Myocyte (in vitro differentiated cells): Measurements from ENCODE around the gene BMP6. TPM values are rescaled to one million over a fixed set of nuclear protein-coding genes. Genes with fewer than 3 reads are reported as not detected.

Experiments
- DNase-seq: peaks from one replicate; pipeline ENCODE4 v3.0.0-alpha.2; 2012; ENCODE audit warnings: low read depth
- total RNA-seq: library from RNA; depleted of rRNA; stranded (reverse); fragments of >200 nt; gene quantifications from 2 replicates; pipeline ENCODE4 v1.2.3, GENCODE V29; 2014

Gene BMP6
- total RNA-seq, 1 donor from 2014 or later: 0.19 TPM

- DNase-seq: no peak
These were observed 21.1 kb downstream of the BMP6 start for GRCh38 chr6:7747016-7747415.

GRCh38 chr6:7747433-7747832 lies 21.5 kb downstream of the BMP6 start:
- no peak for DNase-seq

- DNase-seq: no peak
These were observed 22.1 kb downstream of the BMP6 start for GRCh38 chr6:7747901-7748504.

GRCh38 chr6:7749478-7749877 lies 23.6 kb downstream of the BMP6 start:
- DNase-seq: no peak

GRCh38 chr6:7750197-7750596 lies 24.3 kb downstream of the BMP6 start:
- no peak for DNase-seq

GRCh38 chr6:7758456-7758855 lies 32.6 kb downstream of the BMP6 start:
- peak; percentile 98 for DNase-seq

- no peak for DNase-seq
These were observed 33.4 kb downstream of the BMP6 start for GRCh38 chr6:7759320-7759719.

- DNase-seq: no peak
These were observed 35.2 kb downstream of the BMP6 start for GRCh38 chr6:7761051-7761450.

GRCh38 chr6:7762760-7763159 lies 36.9 kb downstream of the BMP6 start:
- DNase-seq: no peak

GRCh38 chr6:7763881-7764280 lies 38.0 kb downstream of the BMP6 start:
- no peak for DNase-seq

GRCh38 chr6:7765575-7766325 lies 39.9 kb downstream of the BMP6 start:
- DNase-seq: no peak

- no peak for DNase-seq
These were observed 43.8 kb downstream of the BMP6 start for GRCh38 chr6:7769702-7770101.

- no peak for DNase-seq
These were observed 44.2 kb downstream of the BMP6 start for GRCh38 chr6:7770111-7770510.

GRCh38 chr6:7770601-7771000 lies 44.7 kb downstream of the BMP6 start:
- no peak for DNase-seq

- no peak for DNase-seq
These were observed 47.4 kb downstream of the BMP6 start for GRCh38 chr6:7773322-7773721.

GRCh38 chr6:7773914-7774313 lies 48.0 kb downstream of the BMP6 start:
- DNase-seq: no peak

GRCh38 chr6:7776509-7776908 lies 50.6 kb downstream of the BMP6 start:
- no peak for DNase-seq

GRCh38 chr6:7777074-7777473 lies 51.2 kb downstream of the BMP6 start:
- DNase-seq: peak; percentile 30

- DNase-seq: no peak
These were observed 55.3 kb downstream of the BMP6 start for GRCh38 chr6:7781240-7781639.

- DNase-seq: no peak
These were observed 58.3 kb downstream of the BMP6 start for GRCh38 chr6:7784248-7784647.

- no peak for DNase-seq
These were observed 58.8 kb downstream of the BMP6 start for GRCh38 chr6:7784706-7785105.

- DNase-seq: no peak
These were observed 59.5 kb downstream of the BMP6 start for GRCh38 chr6:7785243-7786035.
